ENCODE data around the gene HSD3B7.

DNA sequence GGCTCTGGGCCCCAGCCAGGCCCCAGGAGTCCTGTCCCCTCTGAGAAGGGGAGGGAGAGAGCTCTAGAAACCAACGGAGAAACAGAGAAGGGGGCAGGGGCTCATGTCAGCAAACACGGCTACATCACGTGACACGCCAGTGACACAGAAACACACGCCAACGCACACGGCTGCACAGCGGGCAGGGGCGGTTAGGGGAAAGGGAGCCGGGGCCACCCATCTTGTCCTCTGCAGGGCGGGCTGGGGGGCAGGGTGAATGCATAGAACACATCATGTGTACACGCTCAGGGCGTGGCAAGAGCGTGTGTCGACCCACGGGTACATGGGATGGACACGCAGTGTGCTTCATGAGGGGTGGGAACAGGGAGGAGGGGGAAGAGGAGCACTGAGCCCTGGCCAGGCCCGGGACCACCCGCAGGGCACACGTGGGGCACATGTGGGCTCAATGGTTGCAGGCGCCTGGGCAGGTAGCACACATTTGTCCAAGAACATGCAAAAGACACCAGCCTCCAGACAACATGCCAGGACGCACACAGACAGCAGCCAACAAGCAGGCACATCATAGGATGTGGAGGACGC is 4.6 kb downstream of the HSD3B7 start:
- TF ChIP-seq POLR2AphosphoS5 (IDR thresholded peaks at IDR 0.05) = no peak
- TF ChIP-seq, protein P1, sequence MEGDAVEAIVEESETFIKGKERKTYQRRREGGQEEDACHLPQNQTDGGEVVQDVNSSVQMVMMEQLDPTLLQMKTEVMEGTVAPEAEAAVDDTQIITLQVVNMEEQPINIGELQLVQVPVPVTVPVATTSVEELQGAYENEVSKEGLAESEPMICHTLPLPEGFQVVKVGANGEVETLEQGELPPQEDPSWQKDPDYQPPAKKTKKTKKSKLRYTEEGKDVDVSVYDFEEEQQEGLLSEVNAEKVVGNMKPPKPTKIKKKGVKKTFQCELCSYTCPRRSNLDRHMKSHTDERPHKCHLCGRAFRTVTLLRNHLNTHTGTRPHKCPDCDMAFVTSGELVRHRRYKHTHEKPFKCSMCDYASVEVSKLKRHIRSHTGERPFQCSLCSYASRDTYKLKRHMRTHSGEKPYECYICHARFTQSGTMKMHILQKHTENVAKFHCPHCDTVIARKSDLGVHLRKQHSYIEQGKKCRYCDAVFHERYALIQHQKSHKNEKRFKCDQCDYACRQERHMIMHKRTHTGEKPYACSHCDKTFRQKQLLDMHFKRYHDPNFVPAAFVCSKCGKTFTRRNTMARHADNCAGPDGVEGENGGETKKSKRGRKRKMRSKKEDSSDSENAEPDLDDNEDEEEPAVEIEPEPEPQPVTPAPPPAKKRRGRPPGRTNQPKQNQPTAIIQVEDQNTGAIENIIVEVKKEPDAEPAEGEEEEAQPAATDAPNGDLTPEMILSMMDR (IDR thresholded peaks at IDR 0.05) = no peak
- TF ChIP-seq POLR2A (IDR thresholded peaks at IDR 0.05) = no peak

Data from prostate gland (tissue), 2 donors.